T-helper 2 cell treated with Interferon-gamma antibody and Interleukin-4, amounts not matched to agents 100 ng/mL and 5 ng/mL, for 36 hours (primary cell): Measurements from ENCODE around the gene CTNND2. TPM values are rescaled to one million over a fixed set of nuclear protein-coding genes. Genes with fewer than 3 reads are reported as not detected.

Experiments used
- intact Hi-C: fragments of 100-400 bp; cut with micrococcal nuclease; formaldehyde crosslinking; loops from one replicate; pipeline ENCODE4 v1.15.1; 2023
- total RNA-seq: library from RNA; stranded (reverse); gene quantifications from 2 replicates; pipeline ENCODE4 v1.2.3, GENCODE V29; 2022

CTNND2 gene
- total RNA-seq, 1 donor from 2014 or later, result not detected

- intact Hi-C loops, result no loop called here
These were observed 383.9 kb downstream of the CTNND2 start for GRCh38 chr5:11520241-11520930.

- intact Hi-C loops, result no loop called here
These were observed 385.0 kb downstream of the CTNND2 start for GRCh38 chr5:11519236-11519635.

GRCh38 chr5:11518676-11519075 lies 385.6 kb downstream of the CTNND2 start:
- intact Hi-C loops, result no loop called here

- intact Hi-C loops, result no loop called here
These were observed 389.4 kb downstream of the CTNND2 start for GRCh38 chr5:11514705-11515432.

GRCh38 chr5:11511878-11512277 lies 392.4 kb downstream of the CTNND2 start:
- intact Hi-C loops, result no loop called here

GRCh38 chr5:11510889-11511288 lies 393.4 kb downstream of the CTNND2 start:
- intact Hi-C loops, result no loop called here

- intact Hi-C loops, result no loop called here
These were observed 394.5 kb downstream of the CTNND2 start for GRCh38 chr5:11509793-11510192.

GRCh38 chr5:11507156-11507910 lies 396.9 kb downstream of the CTNND2 start:
- intact Hi-C loops, result no loop called here

- intact Hi-C loops, result no loop called here
These were observed 399.4 kb downstream of the CTNND2 start for GRCh38 chr5:11504886-11505193.

GRCh38 chr5:11504065-11504885 lies 400.0 kb downstream of the CTNND2 start:
- intact Hi-C loops, result no loop called here

- intact Hi-C loops, result no loop called here
These were observed 401.5 kb downstream of the CTNND2 start for GRCh38 chr5:11502783-11503182.

- intact Hi-C loops, result no loop called here
These were observed 406.6 kb downstream of the CTNND2 start for GRCh38 chr5:11497651-11498050.

GRCh38 chr5:11496137-11496719 lies 408.0 kb downstream of the CTNND2 start:
- intact Hi-C loops, result no loop called here

- intact Hi-C loops, result no loop called here
These were observed 409.9 kb downstream of the CTNND2 start for GRCh38 chr5:11494340-11494739.

GRCh38 chr5:11491404-11492075 lies 412.7 kb downstream of the CTNND2 start:
- intact Hi-C loops, result no loop called here

GRCh38 chr5:11483630-11484029 lies 420.6 kb downstream of the CTNND2 start:
- intact Hi-C loops, result no loop called here

GRCh38 chr5:11482011-11482410 lies 422.2 kb downstream of the CTNND2 start:
- intact Hi-C loops, result no loop called here

GRCh38 chr5:11477786-11478185 lies 426.5 kb downstream of the CTNND2 start:
- intact Hi-C loops, result no loop called here

- intact Hi-C loops, result no loop called here
These were observed 427.4 kb downstream of the CTNND2 start for GRCh38 chr5:11476866-11477265.

GRCh38 chr5:11468334-11469039 lies 435.8 kb downstream of the CTNND2 start:
- intact Hi-C loops, result no loop called here
